ENCODE data around the gene NXF1.

NXF1 gene

GRCh38 chr11:62788991-62789390 is 16.2 kb downstream of the NXF1 start:
- peaks cover 31% of the 10 kb centered on the region for H3F3A ChIP-seq (ENCODE audit: insufficient read depth)
- H3K9me3 ChIP-seq (ENCODE audit: insufficient read depth, low read length) = no peaks in the 10 kb centered on the region
- peaks cover 4% of the 10 kb centered on the region; the same call in 1 of the 2 replicates for H3K36me3 ChIP-seq (ENCODE audit: low read length)
- no peaks in the 10 kb centered on the region for H3K27me3 ChIP-seq (ENCODE audit: low read length)
- no peaks in the 10 kb centered on the region for H3K9me2 ChIP-seq (replicated peaks; ENCODE audit: insufficient read depth, low read length)
- H4K20me1 ChIP-seq (ENCODE audit: low read depth, low read length) = no peaks in the 10 kb centered on the region
- peak overlapping the region; percentile 2; the same call in 1 of the 2 replicates for H3K9ac ChIP-seq (ENCODE audit: low read length)
- H2AFZ ChIP-seq (ENCODE audit: low read depth, low read length, severe bottlenecking) = no peak overlapping the region
- peak overlapping the region; percentile 11; the same call in 1 of the 2 replicates for H3K27ac ChIP-seq (ENCODE audit: low read depth, low read length)
- TF ChIP-seq CTCF (IDR thresholded peaks at IDR 0.05; ENCODE audit: insufficient read depth, low read length, poor library complexity, severe bottlenecking) (no peak), EZH2phosphoT487 (conservative IDR thresholded peaks at IDR 0.05; ENCODE audit: low read length) (no peak)
- peak overlapping the region; percentile 33 for H3K4me2 ChIP-seq (ENCODE audit: low read depth, low read length, poor library complexity, severe bottlenecking)
- peaks cover 37% of the 10 kb centered on the region for H3K79me2 ChIP-seq (ENCODE audit: insufficient read depth, low read length)
- H3K4me3 ChIP-seq (ENCODE audit: insufficient read depth, low read length, poor library complexity, severe bottlenecking) = no peak overlapping the region

- Histone ChIP-seq H4K20me1 (ENCODE audit: low read depth, low read length) (no peaks in the 10 kb centered on the region), H3K27me3 (ENCODE audit: low read length) (no peaks in the 10 kb centered on the region), H3K27ac (ENCODE audit: low read depth, low read length) (peak within 1 kb of the TSS; percentile 75), H3K9me2 (replicated peaks; ENCODE audit: insufficient read depth, low read length) (no peaks in the 10 kb centered on the region), H3F3A (ENCODE audit: insufficient read depth) (peaks cover 24% of the 10 kb centered on the region), H3K4me2 (ENCODE audit: low read depth, low read length, poor library complexity, severe bottlenecking) (peak within 1 kb of the TSS; percentile 69), H3K4me3 (ENCODE audit: insufficient read depth, low read length, poor library complexity, severe bottlenecking) (peak within 1 kb of the TSS; percentile 91), H3K9me3 (ENCODE audit: insufficient read depth, low read length) (no peaks in the 10 kb centered on the region), H3K36me3 (ENCODE audit: low read length) (no peaks in the 10 kb centered on the region; the same call in 1 of the 2 replicates), H3K9ac (ENCODE audit: low read length) (peak within 1 kb of the TSS; percentile 93), H3K79me2 (ENCODE audit: insufficient read depth, low read length) (peaks cover 37% of the 10 kb centered on the region), H2AFZ (ENCODE audit: low read depth, low read length, severe bottlenecking) (peak within 1 kb of the TSS; percentile 1)
- no peak for TF ChIP-seq CTCF (IDR thresholded peaks at IDR 0.05; ENCODE audit: insufficient read depth, low read length, poor library complexity, severe bottlenecking)
- TF ChIP-seq EZH2phosphoT487 (conservative IDR thresholded peaks at IDR 0.05; ENCODE audit: low read length) = no peak
Observed at GRCh38 chr11:62787005-62787759, 18.1 kb downstream of the NXF1 start, which contains the start of gene TMEM179B. Gene TMEM179B, plus strand, starts transcription at chr11:62787402. Its CDS starts 30 bp downstream, at chr11:62787432.

GRCh38 chr11:62786318-62787004 is 18.8 kb downstream of the NXF1 start:
- Histone ChIP-seq H3K4me2 (ENCODE audit: low read depth, low read length, poor library complexity, severe bottlenecking) (peak overlapping the region; percentile 69), H3K27ac (ENCODE audit: low read depth, low read length) (peak overlapping the region; percentile 75), H3K36me3 (ENCODE audit: low read length) (no peaks in the 10 kb centered on the region; the same call in 1 of the 2 replicates), H3K27me3 (ENCODE audit: low read length) (no peaks in the 10 kb centered on the region), H3K79me2 (ENCODE audit: insufficient read depth, low read length) (peaks cover 34% of the 10 kb centered on the region), H3F3A (ENCODE audit: insufficient read depth) (peaks cover 22% of the 10 kb centered on the region), H3K9me2 (replicated peaks; ENCODE audit: insufficient read depth, low read length) (no peaks in the 10 kb centered on the region), H3K9ac (ENCODE audit: low read length) (peak overlapping the region; percentile 93), H2AFZ (ENCODE audit: low read depth, low read length, severe bottlenecking) (no peak overlapping the region), H4K20me1 (ENCODE audit: low read depth, low read length) (no peaks in the 10 kb centered on the region), H3K9me3 (ENCODE audit: insufficient read depth, low read length) (no peaks in the 10 kb centered on the region), H3K4me3 (ENCODE audit: insufficient read depth, low read length, poor library complexity, severe bottlenecking) (peak overlapping the region; percentile 91)
- TF ChIP-seq EZH2phosphoT487 (conservative IDR thresholded peaks at IDR 0.05; ENCODE audit: low read length) (no peak), CTCF (IDR thresholded peaks at IDR 0.05; ENCODE audit: insufficient read depth, low read length, poor library complexity, severe bottlenecking) (peak; percentile 88)

All from SU-DHL-6 (cell line).